Measurements from ENCODE around the gene CCDC187. TPM values are rescaled to one million over a fixed set of nuclear protein-coding genes. Genes with fewer than 3 reads are reported as not detected.

Gene CCDC187
- total RNA-seq, 1 donor from 2014 or later, result 6.6 TPM

GRCh38 chr9:136255166-136255538 lies 48.7 kb downstream of the CCDC187 start:
- intact Hi-C loops (cut with DNase I), result no loop called here
- H3K27me3 ChIP-seq (ENCODE audit: low read depth), result peaks cover 38% of the 10 kb centered on the region
- H3K36me3 ChIP-seq, result no peaks in the 10 kb centered on the region
- no peaks in the 10 kb centered on the region for H3K9me3 ChIP-seq
- no peaks in the 10 kb centered on the region for H3K4me1 ChIP-seq
- H3K4me3 ChIP-seq, result no peak overlapping the region
- ATAC-seq (no peak), DNase-seq (no peak)
- TF ChIP-seq CTCF (IDR thresholded peaks at IDR 0.05), result no peak
- H3K27ac ChIP-seq, result no peak overlapping the region

- no peak for TF ChIP-seq CTCF (IDR thresholded peaks at IDR 0.05)
- H3K27ac ChIP-seq, result no peak overlapping the region
- DNase-seq, result no peak
- ATAC-seq, result no peak
- H3K27me3 ChIP-seq (ENCODE audit: low read depth), result peaks cover 38% of the 10 kb centered on the region
- no peaks in the 10 kb centered on the region for H3K36me3 ChIP-seq
- no peak overlapping the region for H3K4me3 ChIP-seq
- H3K9me3 ChIP-seq, result no peaks in the 10 kb centered on the region
- intact Hi-C loops (cut with DNase I), result no loop called here
- H3K4me1 ChIP-seq, result no peaks in the 10 kb centered on the region
Observed at GRCh38 chr9:136254381-136255165, 49.3 kb downstream of the CCDC187 start.

- intact Hi-C loops (cut with DNase I), result no loop called here
- Histone ChIP-seq H3K4me1 (no peaks in the 10 kb centered on the region), H3K36me3 (no peaks in the 10 kb centered on the region), H3K27me3 (ENCODE audit: low read depth) (peaks cover 38% of the 10 kb centered on the region), H3K4me3 (no peak overlapping the region), H3K9me3 (no peaks in the 10 kb centered on the region), H3K27ac (no peak overlapping the region)
- TF ChIP-seq CTCF (IDR thresholded peaks at IDR 0.05), result no peak
- DNase-seq (no peak), ATAC-seq (no peak)
Observed at GRCh38 chr9:136253246-136254130, 50.4 kb downstream of the CCDC187 start.

GRCh38 chr9:136252846-136253245 lies 51.0 kb downstream of the CCDC187 start:
- ATAC-seq, result no peak
- H3K27ac ChIP-seq, result no peak overlapping the region
- H3K27me3 ChIP-seq (ENCODE audit: low read depth), result peaks cover 35% of the 10 kb centered on the region
- intact Hi-C loops (cut with DNase I), result no loop called here
- no peak overlapping the region for H3K4me3 ChIP-seq
- H3K4me1 ChIP-seq, result no peaks in the 10 kb centered on the region
- no peak for TF ChIP-seq CTCF (IDR thresholded peaks at IDR 0.05)
- no peaks in the 10 kb centered on the region for H3K36me3 ChIP-seq
- no peak for DNase-seq
- no peaks in the 10 kb centered on the region for H3K9me3 ChIP-seq

GRCh38 chr9:136252281-136252680 lies 51.6 kb downstream of the CCDC187 start:
- no peak for DNase-seq
- ATAC-seq, result no peak
- no peak overlapping the region for H3K4me3 ChIP-seq
- H3K27ac ChIP-seq, result no peak overlapping the region
- no peaks in the 10 kb centered on the region for H3K9me3 ChIP-seq
- intact Hi-C loops (cut with DNase I), result no loop called here
- no peak for TF ChIP-seq CTCF (IDR thresholded peaks at IDR 0.05)
- H3K4me1 ChIP-seq, result no peaks in the 10 kb centered on the region
- H3K36me3 ChIP-seq, result no peaks in the 10 kb centered on the region
- H3K27me3 ChIP-seq (ENCODE audit: low read depth), result peaks cover 31% of the 10 kb centered on the region

Measured in lower lobe of right lung (tissue), 2 donors.